RWPE1 (cell line): ENCODE measurements around the gene ASCL3.
"Not testable (repeated sequence)": the region's sequence is repeated elsewhere in the genome, so short reads cannot be mapped to it uniquely, and the experiment has no call there.

Source experiments
- CTCF ChIA-PET: fragments of 350-600 bp; sonication (Branson Sonifier 250); formaldehyde crosslinking; extraction: SDS; loops from one replicate; lab custom pipeline; 2021; lab: Yijun Ruan, JAX
- POLR2A ChIA-PET: fragments of 400-600 bp; formaldehyde crosslinking; extraction: SDS; loops from one replicate; lab custom pipeline; 2020; ENCODE audit warnings: antibody characterized with exemption; ENCODE audit not compliant: low non-redundant PET; lab: Yijun Ruan, JAX
- DNase-seq: peaks from one replicate; pipeline ENCODE4 v3.0.0; 2012; ENCODE audit warnings: low spot score
- H3K27ac ChIP-seq: fragments of 450-650 bp; 2 replicates; pipeline ENCODE4 v1.5.1; 2017
- TF ChIP-seq, protein P1 (sequence below): fragments of 450-650 bp; conservative IDR thresholded peaks from 2 replicates; pipeline ENCODE4 v1.5.1; 2017; ENCODE audit warnings: low read depth, mild to moderate bottlenecking

Gene ASCL3, protein sequence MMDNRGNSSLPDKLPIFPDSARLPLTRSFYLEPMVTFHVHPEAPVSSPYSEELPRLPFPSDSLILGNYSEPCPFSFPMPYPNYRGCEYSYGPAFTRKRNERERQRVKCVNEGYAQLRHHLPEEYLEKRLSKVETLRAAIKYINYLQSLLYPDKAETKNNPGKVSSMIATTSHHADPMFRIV

GRCh38 chr11:8942518-8943066 lies at the start of gene ASCL3:
Gene ASCL3 (minus strand): TSS chr11:8943016. CDS start chr11:8938161, 4,855 bp downstream.
- CTCF ChIA-PET, result no interaction called here
- no peak within 1 kb of the TSS for H3K27ac ChIP-seq
- DNase-seq, result no peak
- TF ChIP-seq, protein P1, sequence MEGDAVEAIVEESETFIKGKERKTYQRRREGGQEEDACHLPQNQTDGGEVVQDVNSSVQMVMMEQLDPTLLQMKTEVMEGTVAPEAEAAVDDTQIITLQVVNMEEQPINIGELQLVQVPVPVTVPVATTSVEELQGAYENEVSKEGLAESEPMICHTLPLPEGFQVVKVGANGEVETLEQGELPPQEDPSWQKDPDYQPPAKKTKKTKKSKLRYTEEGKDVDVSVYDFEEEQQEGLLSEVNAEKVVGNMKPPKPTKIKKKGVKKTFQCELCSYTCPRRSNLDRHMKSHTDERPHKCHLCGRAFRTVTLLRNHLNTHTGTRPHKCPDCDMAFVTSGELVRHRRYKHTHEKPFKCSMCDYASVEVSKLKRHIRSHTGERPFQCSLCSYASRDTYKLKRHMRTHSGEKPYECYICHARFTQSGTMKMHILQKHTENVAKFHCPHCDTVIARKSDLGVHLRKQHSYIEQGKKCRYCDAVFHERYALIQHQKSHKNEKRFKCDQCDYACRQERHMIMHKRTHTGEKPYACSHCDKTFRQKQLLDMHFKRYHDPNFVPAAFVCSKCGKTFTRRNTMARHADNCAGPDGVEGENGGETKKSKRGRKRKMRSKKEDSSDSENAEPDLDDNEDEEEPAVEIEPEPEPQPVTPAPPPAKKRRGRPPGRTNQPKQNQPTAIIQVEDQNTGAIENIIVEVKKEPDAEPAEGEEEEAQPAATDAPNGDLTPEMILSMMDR, result no peak
- POLR2A ChIA-PET, result no interaction called here

DNA sequence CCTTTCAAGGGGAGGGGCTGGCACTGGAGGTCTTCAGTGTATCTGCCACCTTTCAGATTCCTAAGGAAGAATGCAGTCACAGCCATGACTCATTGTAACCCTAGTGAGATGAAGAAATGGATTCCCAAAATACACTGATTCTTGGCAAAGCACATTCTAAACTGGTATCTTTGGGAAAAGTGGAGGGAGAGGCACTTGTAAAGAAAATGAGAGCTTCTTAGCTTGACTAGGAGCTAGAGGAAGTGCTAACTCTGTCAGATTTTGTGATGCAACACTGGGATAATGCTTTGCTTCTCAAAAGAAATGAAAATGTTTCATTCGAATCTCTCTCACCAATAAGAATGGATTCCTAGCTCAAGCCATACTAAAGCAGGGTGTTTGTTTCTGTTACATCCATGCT lies 46.6 kb upstream of the ASCL3 start:
- ChIA-PET CTCF (no interaction called here), POLR2A (no interaction called here)
- H3K27ac ChIP-seq, result no peak overlapping the region
- DNase-seq, result no peak
- TF ChIP-seq, protein P1, result no peak

GRCh38 chr11:8988329-8989234 lies 45.8 kb upstream of the ASCL3 start:
- TF ChIP-seq, protein P1, result no peak
- CTCF ChIA-PET, result no interaction called here
- no peak overlapping the region for H3K27ac ChIP-seq
- no peak for DNase-seq
- POLR2A ChIA-PET, result no interaction called here

- POLR2A ChIA-PET, result no interaction called here
- H3K27ac ChIP-seq, result no peak overlapping the region
- CTCF ChIA-PET, result no interaction called here
- DNase-seq, result no peak
- TF ChIP-seq, protein P1, result no peak
Observed at GRCh38 chr11:8987446-8987845, 44.6 kb upstream of the ASCL3 start.

DNA sequence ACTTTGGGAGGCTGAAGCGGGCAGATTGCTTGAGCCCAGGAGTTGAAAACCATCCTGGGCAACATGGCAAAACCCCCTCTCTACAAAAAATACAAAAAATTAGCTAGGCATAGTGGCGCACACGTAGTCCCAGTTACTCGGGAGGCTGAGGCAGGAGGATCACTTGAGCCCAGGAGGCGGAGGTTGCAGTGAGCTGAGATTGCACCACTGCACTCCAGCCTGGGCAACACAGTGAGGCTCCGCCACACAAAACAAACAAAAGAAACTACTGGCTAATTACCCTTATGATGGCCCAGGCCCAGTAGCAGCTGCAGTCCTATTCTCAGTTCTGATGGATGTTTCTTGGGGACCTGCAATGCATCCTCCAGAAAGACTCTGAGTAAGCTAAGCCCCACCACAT lies 44.0 kb upstream of the ASCL3 start:
- CTCF ChIA-PET, POLR2A ChIA-PET, DNase-seq, H3K27ac ChIP-seq: not testable (repeated sequence)

- TF ChIP-seq, protein P1, result no peak
- ChIA-PET POLR2A (no interaction called here), CTCF (no interaction called here)
- no peak overlapping the region for H3K27ac ChIP-seq
- DNase-seq, result no peak
Observed at GRCh38 chr11:8985462-8985861, 42.6 kb upstream of the ASCL3 start.

GRCh38 chr11:8983552-8983951 lies 40.7 kb upstream of the ASCL3 start:
- H3K27ac ChIP-seq, result no peak overlapping the region
- DNase-seq, result no peak
- TF ChIP-seq, protein P1, result no peak
- ChIA-PET CTCF (no interaction called here), POLR2A (no interaction called here)
